ENCODE data around the gene KICS2. TPM values are rescaled to one million over a fixed set of nuclear protein-coding genes. Genes with fewer than 3 reads are reported as not detected.

The KICS2 gene
- total and polyA plus RNA-seq, 2 of the 13 experiments (the other 11 are each of a cell fraction or from before 2014, with no cell fraction given): 3.5 to 6.6 TPM

DNA sequence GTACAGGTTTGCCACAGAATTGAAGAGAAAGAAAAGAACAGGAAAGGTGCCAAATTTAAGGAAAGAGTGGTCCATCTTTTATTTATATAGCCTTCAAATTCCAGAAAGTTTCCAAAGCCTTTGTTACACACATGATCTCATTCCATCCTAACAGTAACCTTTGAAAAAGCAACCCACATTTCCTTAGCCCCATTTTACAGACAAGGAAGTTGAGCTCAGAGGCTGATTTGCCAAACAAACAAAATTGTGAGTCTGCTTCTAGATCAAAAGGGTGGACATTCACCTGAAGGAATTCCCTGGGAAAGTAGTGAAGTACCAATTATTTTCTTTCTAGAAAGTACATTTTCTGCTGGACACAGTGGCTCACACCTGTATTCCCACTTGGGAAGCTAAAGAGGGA lies 32.0 kb downstream of the KICS2 start:
- ChIA-PET CTCF (ENCODE audit: low intra/inter-chr PET ratio, low total read pairs) (no interaction called here), POLR2A (no interaction called here)
- H3K9me3 ChIP-seq (ENCODE audit: low read length): no peaks in the 10 kb centered on the region
- FAIRE-seq (no peak), DNase-seq (ENCODE audit: low spot score) (no peak), ATAC-seq (no peak)
- in situ Hi-C loops (cut with HindIII; ENCODE audit: extremely low pct_ligation_motif_present, low pct_unique_long_range_greater_than_20kb): no loop called here
- H3K4me2 ChIP-seq (ENCODE audit: low read depth, low read length): no peak overlapping the region
- H3K79me2 ChIP-seq (ENCODE audit: insufficient read depth, low read length): no peaks in the 10 kb centered on the region
- H4K20me1 ChIP-seq (ENCODE audit: insufficient read depth, low read length): no peaks in the 10 kb centered on the region
- no TSS peak for BruUV-seq (replicated peaks)
- no peak overlapping the region for H2AFZ ChIP-seq (ENCODE audit: low read length)
- H3K9ac ChIP-seq (ENCODE audit: insufficient read depth, low read depth, low read length): no peak overlapping the region
- no peaks in the 10 kb centered on the region for H3K27me3 ChIP-seq (ENCODE audit: control insufficient read depth in 1 of 2, insufficient read depth in 2 of 2, low read length in 2 of 2)
- intact Hi-C loops (cut with micrococcal nuclease; ENCODE audit: unreplicated experiment): no loop called here
- TF ChIP-seq ZBTB7B (CRISPR knock-in tag; IDR thresholded peaks at IDR 0.05) (no peak), SP4 (CRISPR knock-in tag; IDR thresholded peaks at IDR 0.05) (no peak), ZNF614 (CRISPR knock-in tag; IDR thresholded peaks at IDR 0.05; ENCODE audit: borderline replicate concordance) (no peak), ZNF629 (CRISPR knock-in tag; conservative IDR thresholded peaks at IDR 0.05) (peak; percentile 67), SOX5 (CRISPR knock-in tag; IDR thresholded peaks at IDR 0.05; ENCODE audit: borderline replicate concordance) (no peak)
- peaks cover 3 to 17% of the 10 kb centered on the region in 2 experiments; a peak in 4 of 5 replicates for H3K36me3 ChIP-seq (replicated peaks in 1 of 2; ENCODE audit: control insufficient read depth in 1 of 2, insufficient read depth in 2 of 2, low read length in 2 of 2)
- no peaks in the 10 kb centered on the region for H3K4me1 ChIP-seq (ENCODE audit: insufficient read depth, low read length)
- H3K4me3 ChIP-seq (replicated peaks in 1 of 3; ENCODE audit: insufficient read depth in 1 of 3, low read depth in 2 of 3, low read length in 3 of 3): no peak overlapping the region
- no peak overlapping the region for H3K27ac ChIP-seq (ENCODE audit: extremely low read length, insufficient read depth, low read length)

DNA sequence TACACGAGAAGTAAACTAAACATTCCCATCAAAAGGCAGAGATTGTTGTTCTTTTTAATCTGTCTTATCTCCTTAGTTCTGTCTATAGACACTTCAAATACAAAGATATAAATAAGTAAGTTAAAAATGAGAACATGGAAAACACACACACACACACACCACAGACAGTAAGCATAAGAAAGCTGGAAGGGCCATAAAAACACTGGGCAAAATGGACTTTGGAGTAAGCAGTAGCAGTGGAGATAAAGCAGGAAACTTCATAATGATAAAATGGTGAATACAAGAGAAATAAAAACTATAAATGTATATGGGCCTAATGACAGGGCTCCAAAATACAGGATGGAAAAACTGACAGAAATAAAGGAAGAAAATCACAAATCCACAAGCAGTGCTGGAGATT lies 32.6 kb downstream of the KICS2 start:
- intact Hi-C loops (cut with micrococcal nuclease; ENCODE audit: unreplicated experiment) (no loop called here), in situ Hi-C loops (cut with HindIII; ENCODE audit: extremely low pct_ligation_motif_present, low pct_unique_long_range_greater_than_20kb) (no loop called here)
- Histone ChIP-seq H3K27ac (ENCODE audit: extremely low read length, insufficient read depth, low read length) (no peak overlapping the region), H3K4me3 (replicated peaks in 1 of 3; ENCODE audit: insufficient read depth in 1 of 3, low read depth in 2 of 3, low read length in 3 of 3) (no peak overlapping the region), H2AFZ (ENCODE audit: low read length) (no peak overlapping the region), H3K36me3 (replicated peaks in 1 of 2; ENCODE audit: control insufficient read depth in 1 of 2, insufficient read depth in 2 of 2, low read length in 2 of 2) (peaks cover 2 to 17% of the 10 kb centered on the region in 2 experiments; a peak in 3 of 5 replicates), H4K20me1 (ENCODE audit: insufficient read depth, low read length) (no peaks in the 10 kb centered on the region), H3K79me2 (ENCODE audit: insufficient read depth, low read length) (no peaks in the 10 kb centered on the region), H3K9ac (ENCODE audit: insufficient read depth, low read depth, low read length) (no peak overlapping the region), H3K4me1 (ENCODE audit: insufficient read depth, low read length) (no peaks in the 10 kb centered on the region), H3K27me3 (ENCODE audit: control insufficient read depth in 1 of 2, insufficient read depth in 2 of 2, low read length in 2 of 2) (no peaks in the 10 kb centered on the region), H3K9me3 (ENCODE audit: low read length) (no peaks in the 10 kb centered on the region), H3K4me2 (ENCODE audit: low read depth, low read length) (no peak overlapping the region)
- BruUV-seq (replicated peaks): no TSS peak
- WGBS (ENCODE audit: low lambda C conversion rate): 93% methylated on average over 1 of the region's 1 CpG
- no peak for FAIRE-seq
- ChIA-PET POLR2A (no interaction called here), CTCF (ENCODE audit: low intra/inter-chr PET ratio, low total read pairs) (no interaction called here)
- no peak for ATAC-seq
- DNase-seq (ENCODE audit: low spot score): no peak
- TF ChIP-seq TGIF2 (CRISPR knock-in tag; IDR thresholded peaks at IDR 0.05) (no peak), MTF2 (CRISPR knock-in tag; IDR thresholded peaks at IDR 0.05; ENCODE audit: borderline replicate concordance) (no peak), NRL (CRISPR knock-in tag; IDR thresholded peaks at IDR 0.05; ENCODE audit: borderline replicate concordance) (no peak), ZMYM4 (CRISPR knock-in tag; IDR thresholded peaks at IDR 0.05) (no peak), NCOA2 (CRISPR knock-in tag; IDR thresholded peaks at IDR 0.05) (no peak), FOSL2 (CRISPR knock-in tag; IDR thresholded peaks at IDR 0.05) (no peak)
- TF ChIP-seq, protein P1, sequence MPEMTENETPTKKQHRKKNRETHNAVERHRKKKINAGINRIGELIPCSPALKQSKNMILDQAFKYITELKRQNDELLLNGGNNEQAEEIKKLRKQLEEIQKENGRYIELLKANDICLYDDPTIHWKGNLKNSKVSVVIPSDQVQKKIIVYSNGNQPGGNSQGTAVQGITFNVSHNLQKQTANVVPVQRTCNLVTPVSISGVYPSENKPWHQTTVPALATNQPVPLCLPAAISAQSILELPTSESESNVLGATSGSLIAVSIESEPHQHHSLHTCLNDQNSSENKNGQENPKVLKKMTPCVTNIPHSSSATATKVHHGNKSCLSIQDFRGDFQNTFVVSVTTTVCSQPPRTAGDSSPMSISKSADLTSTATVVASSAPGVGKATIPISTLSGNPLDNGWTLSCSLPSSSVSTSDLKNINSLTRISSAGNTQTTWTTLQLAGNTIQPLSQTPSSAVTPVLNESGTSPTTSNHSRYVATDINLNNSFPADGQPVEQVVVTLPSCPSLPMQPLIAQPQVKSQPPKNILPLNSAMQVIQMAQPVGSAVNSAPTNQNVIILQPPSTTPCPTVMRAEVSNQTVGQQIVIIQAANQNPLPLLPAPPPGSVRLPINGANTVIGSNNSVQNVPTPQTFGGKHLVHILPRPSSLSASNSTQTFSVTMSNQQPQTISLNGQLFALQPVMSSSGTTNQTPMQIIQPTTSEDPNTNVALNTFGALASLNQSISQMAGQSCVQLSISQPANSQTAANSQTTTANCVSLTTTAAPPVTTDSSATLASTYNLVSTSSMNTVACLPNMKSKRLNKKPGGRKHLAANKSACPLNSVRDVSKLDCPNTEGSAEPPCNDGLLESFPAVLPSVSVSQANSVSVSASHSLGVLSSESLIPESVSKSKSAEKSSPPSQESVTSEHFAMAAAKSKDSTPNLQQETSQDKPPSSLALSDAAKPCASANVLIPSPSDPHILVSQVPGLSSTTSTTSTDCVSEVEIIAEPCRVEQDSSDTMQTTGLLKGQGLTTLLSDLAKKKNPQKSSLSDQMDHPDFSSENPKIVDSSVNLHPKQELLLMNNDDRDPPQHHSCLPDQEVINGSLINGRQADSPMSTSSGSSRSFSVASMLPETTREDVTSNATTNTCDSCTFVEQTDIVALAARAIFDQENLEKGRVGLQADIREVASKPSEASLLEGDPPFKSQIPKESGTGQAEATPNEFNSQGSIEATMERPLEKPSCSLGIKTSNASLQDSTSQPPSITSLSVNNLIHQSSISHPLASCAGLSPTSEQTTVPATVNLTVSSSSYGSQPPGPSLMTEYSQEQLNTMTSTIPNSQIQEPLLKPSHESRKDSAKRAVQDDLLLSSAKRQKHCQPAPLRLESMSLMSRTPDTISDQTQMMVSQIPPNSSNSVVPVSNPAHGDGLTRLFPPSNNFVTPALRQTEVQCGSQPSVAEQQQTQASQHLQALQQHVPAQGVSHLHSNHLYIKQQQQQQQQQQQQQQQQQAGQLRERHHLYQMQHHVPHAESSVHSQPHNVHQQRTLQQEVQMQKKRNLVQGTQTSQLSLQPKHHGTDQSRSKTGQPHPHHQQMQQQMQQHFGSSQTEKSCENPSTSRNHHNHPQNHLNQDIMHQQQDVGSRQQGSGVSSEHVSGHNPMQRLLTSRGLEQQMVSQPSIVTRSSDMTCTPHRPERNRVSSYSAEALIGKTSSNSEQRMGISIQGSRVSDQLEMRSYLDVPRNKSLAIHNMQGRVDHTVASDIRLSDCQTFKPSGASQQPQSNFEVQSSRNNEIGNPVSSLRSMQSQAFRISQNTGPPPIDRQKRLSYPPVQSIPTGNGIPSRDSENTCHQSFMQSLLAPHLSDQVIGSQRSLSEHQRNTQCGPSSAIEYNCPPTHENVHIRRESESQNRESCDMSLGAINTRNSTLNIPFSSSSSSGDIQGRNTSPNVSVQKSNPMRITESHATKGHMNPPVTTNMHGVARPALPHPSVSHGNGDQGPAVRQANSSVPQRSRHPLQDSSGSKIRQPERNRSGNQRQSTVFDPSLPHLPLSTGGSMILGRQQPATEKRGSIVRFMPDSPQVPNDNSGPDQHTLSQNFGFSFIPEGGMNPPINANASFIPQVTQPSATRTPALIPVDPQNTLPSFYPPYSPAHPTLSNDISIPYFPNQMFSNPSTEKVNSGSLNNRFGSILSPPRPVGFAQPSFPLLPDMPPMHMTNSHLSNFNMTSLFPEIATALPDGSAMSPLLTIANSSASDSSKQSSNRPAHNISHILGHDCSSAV (CRISPR knock-in tag; IDR thresholded peaks at IDR 0.05; ENCODE audit: borderline replicate concordance): no peak
